SU-DHL-6 (cell line): ENCODE measurements around the gene PIAS2.

Experiments
- H2AFZ ChIP-seq: fragments of 200-600 bp; sonication (generic); 2 replicates; pipeline ENCODE4 v1.6.1; 2014; ENCODE audit warnings: low read depth, mild to moderate bottlenecking, moderate library complexity, mixed read lengths, antibody characterized with exemption, low read length; ENCODE audit not compliant: severe bottlenecking
- H3F3A ChIP-seq: fragments of 200-600 bp; shearing (Covaris generic); 2 replicates; pipeline ENCODE4 v1.6.0; 2016; ENCODE audit warnings: antibody characterized with exemption, mild to moderate bottlenecking; ENCODE audit not compliant: insufficient read depth
- H3K27ac ChIP-seq: fragments of 200-600 bp; sonication (generic); 2 replicates; pipeline ENCODE4 v1.5.1; 2016; ENCODE audit warnings: low read depth, mild to moderate bottlenecking, low read length, moderate library complexity, mixed read lengths
- H3K27me3 ChIP-seq: fragments of 200-600 bp; sonication (generic), shearing (Covaris generic); 2 replicates; pipeline ENCODE4 v1.6.0; 2014; ENCODE audit warnings: mild to moderate bottlenecking, low read length
- H3K36me3 ChIP-seq: fragments of 200-600 bp; sonication (generic); 2 replicates; pipeline ENCODE4 v1.6.1; 2014; ENCODE audit warnings: mild to moderate bottlenecking, low read length, mixed read lengths
- H3K4me2 ChIP-seq: fragments of 300-600, 200-600 bp; shearing (Covaris generic), sonication (generic); 2 replicates; pipeline ENCODE4 v1.6.0; 2014; ENCODE audit warnings: low read length, low read depth, mild to moderate bottlenecking; ENCODE audit not compliant: poor library complexity, severe bottlenecking
- H3K4me3 ChIP-seq: fragments of 200-600 bp; sonication (generic); 2 replicates; pipeline ENCODE4 v1.5.1; 2014; ENCODE audit warnings: antibody characterized with exemption, low read length, mild to moderate bottlenecking, mixed read lengths; ENCODE audit not compliant: insufficient read depth, poor library complexity, severe bottlenecking
- H3K79me2 ChIP-seq: fragments of 200-600 bp; sonication (generic); 2 replicates; pipeline ENCODE4 v1.6.1; 2014; ENCODE audit warnings: mild to moderate bottlenecking, low read length, moderate library complexity; ENCODE audit not compliant: insufficient read depth
- H3K9ac ChIP-seq: fragments of 200-600 bp; sonication (generic); 2 replicates; pipeline ENCODE4 v1.7.0; 2014; ENCODE audit warnings: mild to moderate bottlenecking, low read length
- H3K9me2 ChIP-seq: fragments of 200-600 bp; sonication (generic); replicated peaks from 2 replicates; pipeline ENCODE4 v1.6.1; 2014; ENCODE audit warnings: low read length; ENCODE audit not compliant: insufficient read depth
- H3K9me3 ChIP-seq: fragments of 200-600 bp; sonication (generic); 2 replicates; pipeline ENCODE4 v1.6.1; 2014; ENCODE audit warnings: low read length, mixed read lengths; ENCODE audit not compliant: insufficient read depth
- H4K20me1 ChIP-seq: fragments of 200-600 bp; sonication (generic); 2 replicates; pipeline ENCODE4 v1.6.1; 2014; ENCODE audit warnings: low read depth, mild to moderate bottlenecking, antibody characterized with exemption, low read length, moderate library complexity, mixed read lengths
- CTCF ChIP-seq: fragments of 200-600 bp; sonication (generic); IDR thresholded peaks from one replicate; pipeline ENCODE4 v1.5.1; 2017; ENCODE audit warnings: antibody characterized with exemption, mild to moderate bottlenecking, low read length, moderate library complexity; ENCODE audit not compliant: insufficient read depth, poor library complexity, severe bottlenecking
- EZH2phosphoT487 ChIP-seq: fragments of 200-600 bp; sonication (generic), shearing (Covaris generic); conservative IDR thresholded peaks from 2 replicates; pipeline ENCODE4 v1.6.1; 2018; ENCODE audit warnings: mild to moderate bottlenecking, antibody characterized with exemption, low read length, moderate library complexity, mixed read lengths

Gene PIAS2

GRCh38 chr18:46759890-46760289, 157.4 kb downstream of the PIAS2 start:
- Histone ChIP-seq H3K27ac (no peak overlapping the region), H4K20me1 (no peaks in the 10 kb centered on the region), H3K9me3 (no peaks in the 10 kb centered on the region), H3K4me2 (no peak overlapping the region), H3K27me3 (0 out of 2 replicates have a peak, but pooled peaks cover 5% of the 10 kb centered on the region), H3K9me2 (no peaks in the 10 kb centered on the region), H3K79me2 (no peaks in the 10 kb centered on the region), H3K36me3 (no peaks in the 10 kb centered on the region), H3K4me3 (no peak overlapping the region), H3K9ac (no peak overlapping the region), H3F3A (no peaks in the 10 kb centered on the region), H2AFZ (no peak overlapping the region)
- TF ChIP-seq CTCF (no peak), EZH2phosphoT487 (no peak)

- Histone ChIP-seq H3K79me2 (no peaks in the 10 kb centered on the region), H2AFZ (no peak within 1 kb of the TSS), H3K9ac (no peak within 1 kb of the TSS), H3K9me2 (no peaks in the 10 kb centered on the region), H3F3A (no peaks in the 10 kb centered on the region), H4K20me1 (no peaks in the 10 kb centered on the region), H3K27me3 (no peaks in the 10 kb centered on the region), H3K4me3 (no peak within 1 kb of the TSS), H3K4me2 (no peak within 1 kb of the TSS), H3K27ac (no peak within 1 kb of the TSS), H3K9me3 (no peaks in the 10 kb centered on the region), H3K36me3 (no peaks in the 10 kb centered on the region)
- TF ChIP-seq CTCF (no peak), EZH2phosphoT487 (no peak)
These were observed 160.6 kb downstream of the PIAS2 start, which contains the start of gene ST8SIA5 for GRCh38 chr18:46756559-46757201. TSS of gene ST8SIA5 (minus strand) at chr18:46757053. CDS start at chr18:46756508, 545 bp downstream.

GRCh38 chr18:46756025-46756558, 161.2 kb downstream of the PIAS2 start:
- no peaks in the 10 kb centered on the region for H3K9me2 ChIP-seq
- no peaks in the 10 kb centered on the region for H3K27me3 ChIP-seq
- H3F3A ChIP-seq: no peaks in the 10 kb centered on the region
- H2AFZ ChIP-seq: no peak overlapping the region
- H3K27ac ChIP-seq: no peak overlapping the region
- H3K36me3 ChIP-seq: no peaks in the 10 kb centered on the region
- H3K79me2 ChIP-seq: no peaks in the 10 kb centered on the region
- H3K4me2 ChIP-seq: no peak overlapping the region
- no peak overlapping the region for H3K9ac ChIP-seq
- no peaks in the 10 kb centered on the region for H3K9me3 ChIP-seq
- H4K20me1 ChIP-seq: no peaks in the 10 kb centered on the region
- no peak overlapping the region for H3K4me3 ChIP-seq
- TF ChIP-seq EZH2phosphoT487 (no peak), CTCF (no peak)
